GM10248 (cell line): ENCODE results near the gene PIK3R1.
A peak's percentile ranks its signal among the peaks of the same experiment; 100 is the strongest.

Experiments
- CTCF ChIA-PET: fragments of 300-600 bp; sonication (Branson Sonifier 250); formaldehyde crosslinking; extraction: SDS; loops from one replicate; lab custom pipeline; 2021; ENCODE audit warnings: antibody characterized with exemption; lab: Yijun Ruan, JAX
- POLR2A ChIA-PET: fragments of 350-650 bp; sonication (Branson Sonifier 250); formaldehyde crosslinking; extraction: SDS; loops from one replicate; lab custom pipeline; 2020; ENCODE audit warnings: antibody characterized with exemption; lab: Yijun Ruan, JAX
- DNase-seq: peaks from one replicate; pipeline ENCODE4 v3.0.0; 2012; ENCODE audit errors: extremely low spot score
- TF ChIP-seq, protein P1 (sequence below): IDR thresholded peaks from 2 replicates; pipeline ENCODE4 v1.5.1; 2012; ENCODE audit warnings: mild to moderate bottlenecking, low read depth; ENCODE audit errors: extremely low read depth, missing control alignments, control extremely low read depth

Gene PIK3R1

DNA sequence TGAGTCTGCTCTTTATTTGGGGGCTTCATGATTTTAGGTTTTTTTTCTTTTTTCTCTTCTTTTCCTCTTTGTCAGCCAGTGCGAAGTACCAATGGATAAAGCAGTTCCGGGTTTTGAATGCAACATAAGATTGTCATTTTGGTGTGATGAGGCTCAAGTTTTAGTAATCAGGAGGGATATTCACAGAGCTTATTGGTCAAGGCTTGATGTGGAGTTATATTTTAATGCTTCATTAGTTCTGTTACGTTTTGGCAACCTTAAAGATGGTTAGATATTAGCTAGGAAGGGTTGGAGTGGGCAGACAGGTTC lies 1.4 kb downstream of the PIK3R1 start:
- CTCF ChIA-PET, result interaction anchor here (0.9 to 2.9 kb wide), 7 partner anchors 11 to 69 kb away, joined by 3 to 15 read pairs (median 7); no protein-coding TSS in a partner anchor
- DNase-seq, result peak; percentile 34

DNA sequence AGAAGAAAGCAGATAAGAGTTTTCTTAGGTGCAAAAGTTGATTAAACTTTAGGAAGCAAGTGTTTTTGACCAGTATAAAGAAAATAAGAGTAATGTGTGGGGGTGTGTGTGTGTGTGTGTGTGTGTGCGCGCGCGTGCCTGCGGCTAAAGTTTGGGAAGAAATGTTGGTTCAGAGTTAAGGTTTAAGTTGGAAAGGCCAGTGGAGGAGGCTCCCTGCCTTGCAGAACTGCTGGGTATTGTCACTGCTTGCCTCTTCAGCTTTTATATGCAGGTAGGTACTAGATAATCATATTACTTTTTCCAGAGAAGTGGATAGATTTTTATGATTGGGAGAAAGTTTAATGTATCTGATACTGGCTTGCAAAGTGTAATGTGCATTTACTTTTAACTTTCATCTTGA lies 2.0 kb downstream of the PIK3R1 start:
- POLR2A ChIA-PET, result no interaction called here
- CTCF ChIA-PET, result interaction anchor here (1.6 to 2.9 kb wide), 2 partner anchors 11 to 38 kb away, joined by 4 to 15 read pairs; no protein-coding TSS in a partner anchor
- no peak for DNase-seq
- TF ChIP-seq, protein P1, sequence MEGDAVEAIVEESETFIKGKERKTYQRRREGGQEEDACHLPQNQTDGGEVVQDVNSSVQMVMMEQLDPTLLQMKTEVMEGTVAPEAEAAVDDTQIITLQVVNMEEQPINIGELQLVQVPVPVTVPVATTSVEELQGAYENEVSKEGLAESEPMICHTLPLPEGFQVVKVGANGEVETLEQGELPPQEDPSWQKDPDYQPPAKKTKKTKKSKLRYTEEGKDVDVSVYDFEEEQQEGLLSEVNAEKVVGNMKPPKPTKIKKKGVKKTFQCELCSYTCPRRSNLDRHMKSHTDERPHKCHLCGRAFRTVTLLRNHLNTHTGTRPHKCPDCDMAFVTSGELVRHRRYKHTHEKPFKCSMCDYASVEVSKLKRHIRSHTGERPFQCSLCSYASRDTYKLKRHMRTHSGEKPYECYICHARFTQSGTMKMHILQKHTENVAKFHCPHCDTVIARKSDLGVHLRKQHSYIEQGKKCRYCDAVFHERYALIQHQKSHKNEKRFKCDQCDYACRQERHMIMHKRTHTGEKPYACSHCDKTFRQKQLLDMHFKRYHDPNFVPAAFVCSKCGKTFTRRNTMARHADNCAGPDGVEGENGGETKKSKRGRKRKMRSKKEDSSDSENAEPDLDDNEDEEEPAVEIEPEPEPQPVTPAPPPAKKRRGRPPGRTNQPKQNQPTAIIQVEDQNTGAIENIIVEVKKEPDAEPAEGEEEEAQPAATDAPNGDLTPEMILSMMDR, result no peak

More for the DNA sequence above, 1.4 kb downstream of the PIK3R1 start:
- TF ChIP-seq, protein P1, result no peak
- POLR2A ChIA-PET, result interaction anchor here (1.4 kb wide), 1 partner anchor 8 kb away, joined by 4 read pairs; no protein-coding TSS in a partner anchor

DNA sequence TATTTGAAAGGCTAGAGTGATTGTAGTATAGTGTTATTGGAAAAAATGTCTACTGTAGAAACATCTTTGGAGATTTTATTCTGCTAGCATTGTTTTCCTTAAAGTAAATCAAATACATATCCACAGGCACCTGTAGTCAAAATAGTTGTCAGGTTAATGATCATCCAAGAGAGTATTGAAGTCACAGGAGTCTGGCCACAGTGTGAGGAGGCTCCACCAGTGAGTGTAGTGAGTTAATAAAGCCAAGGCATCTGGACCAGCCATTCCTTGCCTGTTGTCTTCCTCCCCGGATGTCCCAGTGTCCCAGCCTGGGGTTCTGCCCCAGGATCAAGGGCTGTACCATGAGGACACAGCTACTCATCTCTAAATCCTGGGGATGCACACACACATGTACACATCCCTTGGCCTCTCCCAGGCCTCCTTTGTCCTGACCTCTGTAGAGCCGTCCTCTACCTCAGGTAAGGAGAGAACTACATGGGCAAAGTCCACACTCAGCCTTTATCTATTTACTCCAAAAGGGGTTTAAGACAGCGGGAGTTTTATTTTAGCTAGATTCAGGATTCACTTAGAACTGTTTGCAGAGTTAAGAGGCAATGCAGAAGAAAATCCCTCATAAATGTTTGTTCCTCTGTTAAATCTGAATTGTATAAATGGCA lies 3.7 kb downstream of the PIK3R1 start:
- CTCF ChIA-PET, result interaction anchor here (1.0 to 2.5 kb wide), 5 partner anchors 9 to 50 kb away, joined by 3 to 10 read pairs (median 5); no protein-coding TSS in a partner anchor
- POLR2A ChIA-PET, result no interaction called here
- no peak for DNase-seq
- TF ChIP-seq, protein P1, result no peak

DNA sequence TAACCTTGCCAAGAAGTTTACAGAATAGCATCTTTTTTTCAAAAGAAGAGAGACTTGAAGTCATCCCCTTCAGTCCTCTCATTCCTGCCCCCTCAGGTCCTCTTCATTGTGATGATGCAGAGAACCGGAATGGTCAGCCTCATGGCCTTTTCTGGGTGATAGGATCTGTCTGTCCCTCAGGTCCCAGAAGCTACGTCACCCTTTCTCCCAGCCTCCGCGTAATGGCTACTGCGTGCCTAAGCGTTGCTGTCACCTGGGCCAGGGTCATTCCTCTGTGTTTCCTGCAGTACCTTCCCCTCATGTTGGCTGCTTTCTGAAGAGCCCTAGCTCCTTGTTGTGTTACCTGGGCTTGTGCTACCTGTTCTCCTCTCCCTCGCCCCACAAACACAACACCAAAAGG lies 4.7 kb downstream of the PIK3R1 start:
- ChIA-PET CTCF (interaction anchor here (1.0 to 2.5 kb wide), 5 partner anchors 9 to 49 kb away, joined by 3 to 10 read pairs (median 5); no protein-coding TSS in a partner anchor), POLR2A (no interaction called here)
- DNase-seq, result no peak
- TF ChIP-seq, protein P1, result no peak

DNA sequence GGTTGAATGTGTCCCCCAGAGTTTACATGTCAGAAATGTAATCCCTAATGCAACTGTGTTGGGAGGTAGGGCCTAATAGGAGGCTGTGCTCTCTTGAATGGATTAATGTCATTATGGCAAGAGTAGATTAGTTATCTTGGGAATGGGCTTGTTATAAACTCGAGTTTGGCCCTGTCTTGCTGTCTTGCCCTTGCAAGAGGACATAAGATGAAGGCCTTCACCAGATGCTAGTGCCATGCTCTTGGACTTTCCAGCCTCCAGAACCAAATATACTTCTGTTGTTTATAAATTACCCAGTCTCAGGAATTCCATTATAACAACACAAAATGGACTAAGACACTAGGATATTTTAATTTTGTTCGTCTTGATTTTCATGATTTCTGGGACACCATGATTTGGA lies 5.4 kb downstream of the PIK3R1 start:
- CTCF ChIA-PET, result interaction anchor here (1.3 kb wide), 1 partner anchor 48 kb away, joined by 4 read pairs; no protein-coding TSS in a partner anchor
- DNase-seq, result no peak
- TF ChIP-seq, protein P1, result no peak
- POLR2A ChIA-PET, result no interaction called here

DNA sequence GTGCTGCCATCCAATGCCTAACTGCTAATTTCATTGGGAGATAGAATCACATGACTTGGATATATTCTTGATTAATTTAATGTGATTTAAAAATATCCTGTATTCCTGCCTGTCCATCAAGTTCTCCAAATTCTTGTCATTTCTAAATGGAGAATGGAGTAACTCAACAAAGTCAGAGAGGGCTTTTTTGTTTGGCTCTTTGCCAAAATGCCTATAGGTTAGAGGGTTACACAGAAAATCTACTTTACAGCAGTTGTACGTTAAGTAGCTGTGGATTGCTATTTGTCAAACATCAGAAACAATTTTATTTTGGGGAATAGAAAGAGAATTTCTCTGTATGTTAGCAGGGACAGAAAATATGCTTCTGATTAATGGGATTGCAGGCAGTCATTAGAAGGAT lies 5.9 kb downstream of the PIK3R1 start:
- CTCF ChIA-PET, result no interaction called here
- POLR2A ChIA-PET, result no interaction called here
- TF ChIP-seq, protein P1, result no peak
- DNase-seq, result no peak
